ENCODE data around the gene OR12D1. TPM values are rescaled to one million over a fixed set of nuclear protein-coding genes. Genes with fewer than 3 reads are reported as not detected.
A peak's percentile ranks its signal among the peaks of the same experiment; 100 is the strongest.

Gene OR12D1
- total and polyA plus RNA-seq, 9 of the 15 experiments (the other 6 are each of a cell fraction or from before 2014, with no cell fraction given) = not detected

DNA sequence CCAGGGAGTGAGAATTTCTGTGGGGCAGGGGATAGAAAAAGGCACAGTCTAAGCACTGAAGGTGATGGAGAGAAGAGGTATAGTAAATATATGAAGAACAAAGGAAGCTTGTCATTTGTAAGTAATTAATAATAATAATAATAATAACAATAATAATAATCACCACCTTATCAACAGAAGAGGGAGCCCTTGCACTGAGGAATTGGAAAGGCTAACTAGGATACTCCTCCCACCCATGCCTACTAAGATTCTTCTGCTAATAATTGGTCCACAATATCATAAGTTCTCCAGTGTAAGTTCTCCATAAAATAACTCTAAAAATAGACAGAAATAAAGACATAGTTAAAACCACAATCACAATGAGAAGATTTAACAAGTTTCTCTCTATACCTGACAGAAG is 38.7 kb upstream of the OR12D1 start:
- no peaks in the 10 kb centered on the region for H4K20me1 ChIP-seq (replicated peaks; ENCODE audit: control insufficient read depth, insufficient read depth, low read length)
- TF ChIP-seq RAD21 (CRISPR knock-in tag; conservative IDR thresholded peaks at IDR 0.05 in 1 of 2, IDR thresholded peaks at IDR 0.05 in 1 of 2) (peak; percentile 32 to 52), ZNF3 (CRISPR knock-in tag; IDR thresholded peaks at IDR 0.05) (no peak)
- TF ChIP-seq, protein P1, sequence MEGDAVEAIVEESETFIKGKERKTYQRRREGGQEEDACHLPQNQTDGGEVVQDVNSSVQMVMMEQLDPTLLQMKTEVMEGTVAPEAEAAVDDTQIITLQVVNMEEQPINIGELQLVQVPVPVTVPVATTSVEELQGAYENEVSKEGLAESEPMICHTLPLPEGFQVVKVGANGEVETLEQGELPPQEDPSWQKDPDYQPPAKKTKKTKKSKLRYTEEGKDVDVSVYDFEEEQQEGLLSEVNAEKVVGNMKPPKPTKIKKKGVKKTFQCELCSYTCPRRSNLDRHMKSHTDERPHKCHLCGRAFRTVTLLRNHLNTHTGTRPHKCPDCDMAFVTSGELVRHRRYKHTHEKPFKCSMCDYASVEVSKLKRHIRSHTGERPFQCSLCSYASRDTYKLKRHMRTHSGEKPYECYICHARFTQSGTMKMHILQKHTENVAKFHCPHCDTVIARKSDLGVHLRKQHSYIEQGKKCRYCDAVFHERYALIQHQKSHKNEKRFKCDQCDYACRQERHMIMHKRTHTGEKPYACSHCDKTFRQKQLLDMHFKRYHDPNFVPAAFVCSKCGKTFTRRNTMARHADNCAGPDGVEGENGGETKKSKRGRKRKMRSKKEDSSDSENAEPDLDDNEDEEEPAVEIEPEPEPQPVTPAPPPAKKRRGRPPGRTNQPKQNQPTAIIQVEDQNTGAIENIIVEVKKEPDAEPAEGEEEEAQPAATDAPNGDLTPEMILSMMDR (IDR thresholded peaks at IDR 0.05 in 2 of 3, conservative IDR thresholded peaks at IDR 0.05 in 1 of 3; ENCODE audit: insufficient read depth in 2 of 3, low read depth in 1 of 3, low read length in 3 of 3) = peak in 2 of 3 experiments; percentile 12 to 24; a peak in 2 of 6 replicates
- no peak overlapping the region for H3K4me2 ChIP-seq (ENCODE audit: insufficient read depth, low read length)
- in situ Hi-C loops (cut with MboI) = no loop called here
- no peak overlapping the region for H3K27ac ChIP-seq (ENCODE audit: extremely low read depth, low read depth, low read length)
- DNase-seq (ENCODE audit: extremely low read depth in 1 of 4, low spot score in 3 of 4) (peak in 1 of 4 experiments; percentile 5), FAIRE-seq (no peak), ATAC-seq (no peak)
- H3K4me1 ChIP-seq (replicated peaks in 1 of 2; ENCODE audit: control insufficient read depth in 2 of 2, insufficient read depth in 2 of 2, low read length in 2 of 2) = no peaks in the 10 kb centered on the region
- intact Hi-C loops (cut with micrococcal nuclease) = loop anchor here (1.0 kb wide), 1 partner anchor 213 kb away; no protein-coding TSS in a partner anchor
- H3K9me3 ChIP-seq (replicated peaks; ENCODE audit: control insufficient read depth, insufficient read depth, low read depth, low read length) = no peaks in the 10 kb centered on the region
- no peaks in the 10 kb centered on the region for H3K79me2 ChIP-seq (ENCODE audit: control insufficient read depth, insufficient read depth, low read length)
- ChIA-PET CTCF (ENCODE audit: low intra/inter-chr PET ratio) (no interaction called here), POLR2A (no interaction called here)
- H3K36me3 ChIP-seq (ENCODE audit: control insufficient read depth, insufficient read depth, low read length) = no peaks in the 10 kb centered on the region
- H3K9ac ChIP-seq (ENCODE audit: insufficient read depth in 1 of 2, low read depth in 2 of 2, low read length in 2 of 2) = no peak overlapping the region
- BruUV-seq (replicated peaks) = no TSS peak
- H3K9me1 ChIP-seq (ENCODE audit: control insufficient read depth, insufficient read depth, low read length) = no peaks in the 10 kb centered on the region
- H2AFZ ChIP-seq (ENCODE audit: low read depth, low read length) = no peak overlapping the region
- H3K4me3 ChIP-seq = no peak overlapping the region
- H3K27me3 ChIP-seq (ENCODE audit: control insufficient read depth in 2 of 2, insufficient read depth in 2 of 2, low read length in 2 of 2) = peaks cover 2 to 6% of the 10 kb centered on the region in 2 experiments; a peak in 1 of 5 replicates

DNA sequence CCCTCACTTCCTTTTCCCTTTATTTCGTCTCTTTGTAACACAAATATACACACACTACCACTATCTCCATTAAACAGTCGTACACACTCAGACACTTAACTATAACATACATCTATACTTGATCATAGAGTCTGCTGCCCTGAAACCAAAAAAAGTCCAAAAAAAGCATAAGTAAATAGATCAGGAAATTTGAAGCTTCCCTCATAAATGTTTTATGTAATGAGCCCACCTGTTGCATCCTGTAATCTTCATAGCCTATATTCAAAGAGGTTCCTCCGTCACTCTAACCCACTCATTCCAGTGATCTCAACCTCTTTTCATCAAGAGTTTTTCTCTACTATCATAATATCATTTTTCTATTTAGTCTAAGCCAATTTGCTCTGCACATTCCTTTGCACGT is 26.2 kb upstream of the OR12D1 start:
- in situ Hi-C loops (cut with MboI) = no loop called here
- H3K9me3 ChIP-seq (replicated peaks; ENCODE audit: control insufficient read depth, insufficient read depth, low read depth, low read length) = no peaks in the 10 kb centered on the region
- ATAC-seq (no peak), DNase-seq (ENCODE audit: extremely low read depth in 1 of 4, low spot score in 3 of 4) (no peak), FAIRE-seq (no peak)
- CTCF ChIA-PET (ENCODE audit: low intra/inter-chr PET ratio) = no interaction called here
- H3K27ac ChIP-seq (ENCODE audit: extremely low read depth, low read depth, low read length) = no peak overlapping the region
- H3K27me3 ChIP-seq (ENCODE audit: control insufficient read depth in 2 of 2, insufficient read depth in 2 of 2, low read length in 2 of 2) = peaks cover 3 to 21% of the 10 kb centered on the region in 2 experiments; a peak in 3 of 5 replicates
- BruUV-seq (replicated peaks) = no TSS peak
- no peaks in the 10 kb centered on the region for H3K36me3 ChIP-seq (ENCODE audit: control insufficient read depth, insufficient read depth, low read length)
- intact Hi-C loops (cut with micrococcal nuclease) = no loop called here
- no peak overlapping the region for H3K4me3 ChIP-seq
- H3K9me1 ChIP-seq (ENCODE audit: control insufficient read depth, insufficient read depth, low read length) = no peaks in the 10 kb centered on the region
- no peaks in the 10 kb centered on the region for H3K79me2 ChIP-seq (ENCODE audit: control insufficient read depth, insufficient read depth, low read length)
- POLR2A ChIA-PET = no interaction called here
- H3K4me1 ChIP-seq (replicated peaks in 1 of 2; ENCODE audit: control insufficient read depth in 2 of 2, insufficient read depth in 2 of 2, low read length in 2 of 2) = no peaks in the 10 kb centered on the region
- H3K4me2 ChIP-seq (ENCODE audit: insufficient read depth, low read length) = no peak overlapping the region
- no peak overlapping the region for H3K9ac ChIP-seq (ENCODE audit: insufficient read depth in 1 of 2, low read depth in 2 of 2, low read length in 2 of 2)
- no peak overlapping the region for H2AFZ ChIP-seq (ENCODE audit: low read depth, low read length)
- H4K20me1 ChIP-seq (replicated peaks; ENCODE audit: control insufficient read depth, insufficient read depth, low read length) = no peaks in the 10 kb centered on the region
- WGBS (ENCODE audit: insufficient coverage, low coverage, missing lambda C conversion rate) = 1% methylated on average over 4 of the region's 4 CpGs
- TF ChIP-seq, protein P2, sequence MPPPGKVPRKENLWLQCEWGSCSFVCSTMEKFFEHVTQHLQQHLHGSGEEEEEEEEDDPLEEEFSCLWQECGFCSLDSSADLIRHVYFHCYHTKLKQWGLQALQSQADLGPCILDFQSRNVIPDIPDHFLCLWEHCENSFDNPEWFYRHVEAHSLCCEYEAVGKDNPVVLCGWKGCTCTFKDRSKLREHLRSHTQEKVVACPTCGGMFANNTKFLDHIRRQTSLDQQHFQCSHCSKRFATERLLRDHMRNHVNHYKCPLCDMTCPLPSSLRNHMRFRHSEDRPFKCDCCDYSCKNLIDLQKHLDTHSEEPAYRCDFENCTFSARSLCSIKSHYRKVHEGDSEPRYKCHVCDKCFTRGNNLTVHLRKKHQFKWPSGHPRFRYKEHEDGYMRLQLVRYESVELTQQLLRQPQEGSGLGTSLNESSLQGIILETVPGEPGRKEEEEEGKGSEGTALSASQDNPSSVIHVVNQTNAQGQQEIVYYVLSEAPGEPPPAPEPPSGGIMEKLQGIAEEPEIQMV (tag; conservative IDR thresholded peaks at IDR 0.05; ENCODE audit: low read depth) = no peak
- TF ChIP-seq RBM15 (IDR thresholded peaks at IDR 0.05; ENCODE audit: insufficient read depth, low read length) (no peak), ZNF354B (CRISPR knock-in tag; IDR thresholded peaks at IDR 0.05) (no peak), TBP (optimal IDR thresholded peaks at IDR 0.05; ENCODE audit: low read depth, low read length) (no peak), MECOM (CRISPR knock-in tag; IDR thresholded peaks at IDR 0.05) (no peak), ARID2 (IDR thresholded peaks at IDR 0.05) (no peak)
